ENCODE data around the gene ELMOD3.

- TF ChIP-seq CTCF (IDR thresholded peaks at IDR 0.05) (no peak), POLR2A (IDR thresholded peaks at IDR 0.05) (no peak)
Measured at GRCh38 chr2:85308201-85308600, 46.4 kb upstream of the ELMOD3 start.
